Liver (tissue), 9 donors: ENCODE measurements around the gene CACFD1. TPM values are rescaled to one million over a fixed set of nuclear protein-coding genes. Genes with fewer than 3 reads are reported as not detected.

ENCODE experiments used
- DNase-seq: peaks from one replicate; pipeline ENCODE4 v3.0.0-alpha.2; 2017; ENCODE audit warnings: low spot score
- H3K27ac ChIP-seq, 2 donors: one replicate each; pipeline ENCODE4 v1.7.0; 2013; ENCODE audit warnings: inconsistent platforms in 2 of 2, low read length in 2 of 2, control low read depth in 1 of 2, low read depth in 1 of 2, mild to moderate bottlenecking in 1 of 2
- H3K27me3 ChIP-seq, 4 donors: one replicate each; pipeline versions ENCODE4 v1.6.1 to v1.7.0; 2013; ENCODE audit warnings: low read length in 3 of 4, inconsistent platforms in 1 of 4, mild to moderate bottlenecking in 1 of 4, moderate library complexity in 1 of 4; ENCODE audit not compliant: control insufficient read depth in 4 of 4, insufficient read depth in 4 of 4
- H3K36me3 ChIP-seq, 4 donors: one replicate each; pipeline versions ENCODE4 v1.6.1 to v1.7.0; 2013; ENCODE audit warnings: low read length in 3 of 4, mild to moderate bottlenecking in 3 of 4, low read depth in 1 of 4, moderate library complexity in 1 of 4; ENCODE audit not compliant: control insufficient read depth in 4 of 4, insufficient read depth in 3 of 4
- H3K4me1 ChIP-seq, 4 donors: one replicate each; pipeline versions ENCODE4 v1.6.1 to v1.7.0; 2013; ENCODE audit warnings: low read length in 3 of 4, mild to moderate bottlenecking in 3 of 4, moderate library complexity in 1 of 4; ENCODE audit not compliant: control insufficient read depth in 4 of 4, insufficient read depth in 4 of 4
- H3K4me3 ChIP-seq, 3 donors: one replicate each; pipeline versions ENCODE4 v1.6.1 to v1.7.0; 2013; ENCODE audit warnings: low read length in 3 of 3, control low read depth in 1 of 3, low read depth in 1 of 3, mild to moderate bottlenecking in 1 of 3
- H3K9ac ChIP-seq, 2 donors: one replicate each; pipeline ENCODE4 v1.7.0; 2013; ENCODE audit warnings: low read length in 2 of 2, mild to moderate bottlenecking in 2 of 2, moderate library complexity in 2 of 2, control low read depth in 1 of 2, low read depth in 1 of 2
- H3K9me3 ChIP-seq, 4 donors: one replicate each; pipeline versions ENCODE4 v1.6.1 to v1.7.0; 2013; ENCODE audit warnings: low read length in 3 of 4; ENCODE audit not compliant: control insufficient read depth in 4 of 4
- EGR1 ChIP-seq, 2 donors: IDR thresholded peaks; 2 replicates each; pipeline ENCODE4 v1.6.1; 2016 to 2018; ENCODE audit warnings: antibody characterized with exemption in 2 of 2, low read depth in 2 of 2
- FOXA2 ChIP-seq: IDR thresholded peaks from 2 replicates; pipeline ENCODE4 v1.6.1; 2016; ENCODE audit warnings: antibody characterized with exemption
- GABPA ChIP-seq, 2 donors: IDR thresholded peaks in 1 of 2; conservative IDR thresholded peaks in 1 of 2; 2 replicates each; pipeline ENCODE4 v1.6.1; 2016; ENCODE audit warnings: antibody characterized with exemption in 2 of 2, mild to moderate bottlenecking in 1 of 2, moderate library complexity in 1 of 2
- HNF4A ChIP-seq, 2 donors: conservative IDR thresholded peaks; 2 replicates each; pipeline ENCODE4 v1.6.1; 2016; ENCODE audit warnings: antibody characterized with exemption in 2 of 2, mild to moderate bottlenecking in 2 of 2
- HNF4G ChIP-seq: IDR thresholded peaks from 2 replicates; pipeline ENCODE4 v1.6.1; 2016; ENCODE audit warnings: antibody characterized with exemption
- JUND ChIP-seq, 2 donors: IDR thresholded peaks; 2 replicates each; pipeline ENCODE4 v1.6.1; 2016; ENCODE audit warnings: antibody characterized with exemption in 2 of 2
- NR2F2 ChIP-seq: IDR thresholded peaks from 2 replicates; pipeline ENCODE4 v1.6.1; 2016; ENCODE audit warnings: antibody characterized with exemption
- RAD21 ChIP-seq, 2 donors: IDR thresholded peaks; 2 replicates each; pipeline ENCODE4 v1.6.1; 2016; ENCODE audit warnings: antibody characterized with exemption in 2 of 2, mild to moderate bottlenecking in 2 of 2
- RXRA ChIP-seq, 2 donors: IDR thresholded peaks; 2 replicates each; pipeline ENCODE4 v1.6.1; 2017 to 2018; ENCODE audit warnings: antibody characterized with exemption in 2 of 2, mild to moderate bottlenecking in 1 of 2
- SP1 ChIP-seq: IDR thresholded peaks from 2 replicates; pipeline ENCODE4 v1.6.1; 2018; ENCODE audit warnings: antibody characterized with exemption, mild to moderate bottlenecking
- TAF1 ChIP-seq: conservative IDR thresholded peaks from 2 replicates; pipeline ENCODE4 v1.6.1; 2016; ENCODE audit warnings: antibody characterized with exemption, mild to moderate bottlenecking
- YY1 ChIP-seq: IDR thresholded peaks from 2 replicates; pipeline ENCODE4 v1.6.1; 2016; ENCODE audit warnings: antibody characterized with exemption, mild to moderate bottlenecking
- WGBS: extraction: QIAGEN DNeasy Blood & Tissue Kit; methylation state at CpG from one replicate; pipeline ENCODE4 v1.1.7; 2013; 5-methylcytosine and 5-hydroxymethylcytosine counted together
- polyA plus RNA-seq, 2 donors: library from polyadenylated mRNA; stranded (reverse) in 1 of 2; unstranded in 1 of 2; fragments of 200-250 nt in 1 of 2; fragments of >200 nt in 1 of 2; fragmentation: Nextera tagmentation in 1 of 2; extraction: Ambion mirVana in 1 of 2; gene quantifications; one replicate each; pipeline versions ENCODE4 v1.2.1 to v1.2.3, GENCODE V29; 2013 to 2015
- total RNA-seq, 2 donors: library from RNA; depleted of rRNA; stranded (reverse); fragments of >200 nt; gene quantifications; one replicate each; pipeline ENCODE4 v1.2.3, GENCODE V29; 2014
- TF ChIP-seq, protein P1 (sequence below): IDR thresholded peaks from 2 replicates; pipeline ENCODE4 v1.6.1; 2016; ENCODE audit warnings: antibody characterized with exemption
- TF ChIP-seq, protein P2 (sequence below): IDR thresholded peaks from 2 replicates; pipeline ENCODE4 v1.6.1; 2016; ENCODE audit warnings: antibody characterized with exemption
- TF ChIP-seq, protein P3 (sequence below): fragments of 150-350 bp; IDR thresholded peaks from 2 replicates; pipeline ENCODE4 v1.5.1; 2017; ENCODE audit warnings: improper control_type of control experiment, low read depth, low read length; ENCODE audit not compliant: missing input control
- TF ChIP-seq, protein P4 (sequence below): IDR thresholded peaks from 2 replicates; pipeline ENCODE4 v1.6.1; 2016; ENCODE audit warnings: antibody characterized with exemption
- TF ChIP-seq, protein P5 (sequence below): IDR thresholded peaks from 2 replicates; pipeline ENCODE4 v1.6.1; 2016; ENCODE audit warnings: antibody characterized with exemption, mild to moderate bottlenecking
- donor health status: healthy.
- donor health status: healthy.
- donor health status: healthy.
- donor health status: healthy.
- donor health status: healthy.

The CACFD1 gene
- total and polyA plus RNA-seq, 4 donors: 10.1 to 34.5 (median 26.4) TPM

DNA sequence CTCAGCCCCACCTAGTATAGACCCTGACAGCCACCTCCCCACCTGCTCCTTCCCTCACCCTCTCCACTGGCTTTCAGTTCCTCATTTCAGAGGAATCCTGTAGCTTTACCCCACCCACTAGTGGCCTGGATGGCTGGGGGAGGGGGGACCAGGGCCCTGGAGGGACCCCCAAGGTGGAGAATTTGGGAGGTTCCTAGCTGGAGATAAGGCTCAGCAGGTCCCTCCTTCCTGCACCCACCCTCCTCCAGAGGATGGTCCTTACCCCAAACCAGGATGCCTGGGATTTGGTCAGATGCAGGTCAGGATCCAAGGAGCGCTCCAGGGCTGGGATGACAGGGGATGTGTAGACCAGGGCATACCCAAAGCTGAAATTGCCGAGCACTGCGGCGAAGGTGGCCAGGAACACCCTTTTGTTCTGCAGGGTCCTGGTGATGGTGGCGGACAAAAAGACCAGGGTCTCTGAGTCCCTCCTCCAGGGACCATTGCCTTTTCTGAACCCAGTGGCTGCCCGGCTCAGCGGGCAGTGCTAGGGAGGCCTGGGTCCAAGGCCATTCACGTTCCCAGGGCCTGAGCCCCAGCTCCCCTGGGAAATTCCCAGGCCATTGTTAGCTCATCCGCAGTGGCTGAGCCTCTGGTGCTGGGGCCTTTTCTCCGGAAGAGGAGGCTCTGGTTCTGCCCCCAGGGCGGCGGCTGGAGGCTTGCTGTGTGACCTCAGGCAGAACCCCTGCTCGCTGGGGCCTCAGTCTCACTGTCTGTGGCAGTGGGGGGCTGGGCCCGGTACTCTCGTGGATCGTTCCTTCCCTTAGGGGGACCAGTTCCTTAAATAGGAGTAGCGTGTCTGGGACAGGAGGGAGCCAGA, 18.4 kb downstream of the CACFD1 start:
- peak overlapping the region; percentile 36 to 50 for H3K27ac ChIP-seq
- no peaks in the 10 kb centered on the region for H3K36me3 ChIP-seq
- TF ChIP-seq TAF1 (no peak), HNF4G (no peak), FOXA2 (no peak), SP1 (no peak), YY1 (no peak), RXRA (IDR thresholded peaks at IDR 0.05) (no peak), JUND (IDR thresholded peaks at IDR 0.05) (no peak), HNF4A (conservative IDR thresholded peaks at IDR 0.05) (no peak), EGR1 (IDR thresholded peaks at IDR 0.05; ENCODE audit: low read depth in 2 of 2) (no peak), GABPA (IDR thresholded peaks at IDR 0.05 in 1 of 2, conservative IDR thresholded peaks at IDR 0.05 in 1 of 2) (no peak), RAD21 (IDR thresholded peaks at IDR 0.05) (no peak), NR2F2 (no peak)
- TF ChIP-seq, protein P1, sequence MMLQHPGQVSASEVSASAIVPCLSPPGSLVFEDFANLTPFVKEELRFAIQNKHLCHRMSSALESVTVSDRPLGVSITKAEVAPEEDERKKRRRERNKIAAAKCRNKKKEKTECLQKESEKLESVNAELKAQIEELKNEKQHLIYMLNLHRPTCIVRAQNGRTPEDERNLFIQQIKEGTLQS: no peak
- TF ChIP-seq, protein P2, sequence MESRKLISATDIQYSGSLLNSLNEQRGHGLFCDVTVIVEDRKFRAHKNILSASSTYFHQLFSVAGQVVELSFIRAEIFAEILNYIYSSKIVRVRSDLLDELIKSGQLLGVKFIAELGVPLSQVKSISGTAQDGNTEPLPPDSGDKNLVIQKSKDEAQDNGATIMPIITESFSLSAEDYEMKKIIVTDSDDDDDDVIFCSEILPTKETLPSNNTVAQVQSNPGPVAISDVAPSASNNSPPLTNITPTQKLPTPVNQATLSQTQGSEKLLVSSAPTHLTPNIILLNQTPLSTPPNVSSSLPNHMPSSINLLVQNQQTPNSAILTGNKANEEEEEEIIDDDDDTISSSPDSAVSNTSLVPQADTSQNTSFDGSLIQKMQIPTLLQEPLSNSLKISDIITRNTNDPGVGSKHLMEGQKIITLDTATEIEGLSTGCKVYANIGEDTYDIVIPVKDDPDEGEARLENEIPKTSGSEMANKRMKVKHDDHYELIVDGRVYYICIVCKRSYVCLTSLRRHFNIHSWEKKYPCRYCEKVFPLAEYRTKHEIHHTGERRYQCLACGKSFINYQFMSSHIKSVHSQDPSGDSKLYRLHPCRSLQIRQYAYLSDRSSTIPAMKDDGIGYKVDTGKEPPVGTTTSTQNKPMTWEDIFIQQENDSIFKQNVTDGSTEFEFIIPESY: no peak
- TF ChIP-seq, protein P3, sequence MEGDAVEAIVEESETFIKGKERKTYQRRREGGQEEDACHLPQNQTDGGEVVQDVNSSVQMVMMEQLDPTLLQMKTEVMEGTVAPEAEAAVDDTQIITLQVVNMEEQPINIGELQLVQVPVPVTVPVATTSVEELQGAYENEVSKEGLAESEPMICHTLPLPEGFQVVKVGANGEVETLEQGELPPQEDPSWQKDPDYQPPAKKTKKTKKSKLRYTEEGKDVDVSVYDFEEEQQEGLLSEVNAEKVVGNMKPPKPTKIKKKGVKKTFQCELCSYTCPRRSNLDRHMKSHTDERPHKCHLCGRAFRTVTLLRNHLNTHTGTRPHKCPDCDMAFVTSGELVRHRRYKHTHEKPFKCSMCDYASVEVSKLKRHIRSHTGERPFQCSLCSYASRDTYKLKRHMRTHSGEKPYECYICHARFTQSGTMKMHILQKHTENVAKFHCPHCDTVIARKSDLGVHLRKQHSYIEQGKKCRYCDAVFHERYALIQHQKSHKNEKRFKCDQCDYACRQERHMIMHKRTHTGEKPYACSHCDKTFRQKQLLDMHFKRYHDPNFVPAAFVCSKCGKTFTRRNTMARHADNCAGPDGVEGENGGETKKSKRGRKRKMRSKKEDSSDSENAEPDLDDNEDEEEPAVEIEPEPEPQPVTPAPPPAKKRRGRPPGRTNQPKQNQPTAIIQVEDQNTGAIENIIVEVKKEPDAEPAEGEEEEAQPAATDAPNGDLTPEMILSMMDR: no peak
- TF ChIP-seq, protein P4, sequence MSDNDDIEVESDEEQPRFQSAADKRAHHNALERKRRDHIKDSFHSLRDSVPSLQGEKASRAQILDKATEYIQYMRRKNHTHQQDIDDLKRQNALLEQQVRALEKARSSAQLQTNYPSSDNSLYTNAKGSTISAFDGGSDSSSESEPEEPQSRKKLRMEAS: no peak
- TF ChIP-seq, protein P5, sequence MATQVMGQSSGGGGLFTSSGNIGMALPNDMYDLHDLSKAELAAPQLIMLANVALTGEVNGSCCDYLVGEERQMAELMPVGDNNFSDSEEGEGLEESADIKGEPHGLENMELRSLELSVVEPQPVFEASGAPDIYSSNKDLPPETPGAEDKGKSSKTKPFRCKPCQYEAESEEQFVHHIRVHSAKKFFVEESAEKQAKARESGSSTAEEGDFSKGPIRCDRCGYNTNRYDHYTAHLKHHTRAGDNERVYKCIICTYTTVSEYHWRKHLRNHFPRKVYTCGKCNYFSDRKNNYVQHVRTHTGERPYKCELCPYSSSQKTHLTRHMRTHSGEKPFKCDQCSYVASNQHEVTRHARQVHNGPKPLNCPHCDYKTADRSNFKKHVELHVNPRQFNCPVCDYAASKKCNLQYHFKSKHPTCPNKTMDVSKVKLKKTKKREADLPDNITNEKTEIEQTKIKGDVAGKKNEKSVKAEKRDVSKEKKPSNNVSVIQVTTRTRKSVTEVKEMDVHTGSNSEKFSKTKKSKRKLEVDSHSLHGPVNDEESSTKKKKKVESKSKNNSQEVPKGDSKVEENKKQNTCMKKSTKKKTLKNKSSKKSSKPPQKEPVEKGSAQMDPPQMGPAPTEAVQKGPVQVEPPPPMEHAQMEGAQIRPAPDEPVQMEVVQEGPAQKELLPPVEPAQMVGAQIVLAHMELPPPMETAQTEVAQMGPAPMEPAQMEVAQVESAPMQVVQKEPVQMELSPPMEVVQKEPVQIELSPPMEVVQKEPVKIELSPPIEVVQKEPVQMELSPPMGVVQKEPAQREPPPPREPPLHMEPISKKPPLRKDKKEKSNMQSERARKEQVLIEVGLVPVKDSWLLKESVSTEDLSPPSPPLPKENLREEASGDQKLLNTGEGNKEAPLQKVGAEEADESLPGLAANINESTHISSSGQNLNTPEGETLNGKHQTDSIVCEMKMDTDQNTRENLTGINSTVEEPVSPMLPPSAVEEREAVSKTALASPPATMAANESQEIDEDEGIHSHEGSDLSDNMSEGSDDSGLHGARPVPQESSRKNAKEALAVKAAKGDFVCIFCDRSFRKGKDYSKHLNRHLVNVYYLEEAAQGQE: no peak
- no peaks in the 10 kb centered on the region for H3K9me3 ChIP-seq
- whole genome bisulfite sequencing: 38% methylated on average over 17 of the region's 17 CpGs
- peak overlapping the region in 1 of 3 donors; percentile 52 for H3K4me3 ChIP-seq
- peaks cover 0 to 15% (median 7%) of the 10 kb centered on the region in 4 donors for H3K4me1 ChIP-seq
- DNase-seq: no peak
- H3K9ac ChIP-seq: peak overlapping the region in 1 of 2 donors; percentile 38
- H3K27me3 ChIP-seq: no peaks in the 10 kb centered on the region
